Panc1 (cell line): ENCODE results near the gene OR2H1.

Experiments used
- POLR2AphosphoS5 ChIP-seq: IDR thresholded peaks from 2 replicates; pipeline ENCODE4 v1.6.1; 2012; ENCODE audit warnings: mild to moderate bottlenecking, low read depth, low read length, moderate library complexity
- TF ChIP-seq, protein P1 (sequence below): fragments of 450-650 bp; IDR thresholded peaks from 2 replicates; pipeline ENCODE4 v1.5.1; 2017; ENCODE audit warnings: mild to moderate bottlenecking

DNA sequence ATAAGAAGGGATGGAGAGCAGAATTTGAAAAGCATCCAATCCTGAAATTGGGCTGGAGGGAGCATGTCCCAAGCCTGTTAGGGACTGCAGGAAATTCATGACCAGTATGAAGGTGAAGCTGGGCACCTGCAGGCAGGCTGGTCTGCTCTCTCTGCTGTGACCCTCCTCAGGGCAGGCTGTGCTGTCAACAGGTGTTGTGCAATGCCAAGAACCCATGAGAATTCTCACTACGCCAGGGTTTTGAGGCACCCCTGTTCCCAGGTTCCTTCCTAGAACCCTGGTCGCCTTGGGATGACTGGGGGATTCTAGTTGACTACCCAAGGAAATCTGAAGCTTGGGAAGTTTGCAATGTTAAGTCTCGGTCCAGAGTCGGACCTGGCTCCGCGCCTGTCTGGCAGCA, 44.2 kb downstream of the OR2H1 start:
- TF ChIP-seq, protein P1, sequence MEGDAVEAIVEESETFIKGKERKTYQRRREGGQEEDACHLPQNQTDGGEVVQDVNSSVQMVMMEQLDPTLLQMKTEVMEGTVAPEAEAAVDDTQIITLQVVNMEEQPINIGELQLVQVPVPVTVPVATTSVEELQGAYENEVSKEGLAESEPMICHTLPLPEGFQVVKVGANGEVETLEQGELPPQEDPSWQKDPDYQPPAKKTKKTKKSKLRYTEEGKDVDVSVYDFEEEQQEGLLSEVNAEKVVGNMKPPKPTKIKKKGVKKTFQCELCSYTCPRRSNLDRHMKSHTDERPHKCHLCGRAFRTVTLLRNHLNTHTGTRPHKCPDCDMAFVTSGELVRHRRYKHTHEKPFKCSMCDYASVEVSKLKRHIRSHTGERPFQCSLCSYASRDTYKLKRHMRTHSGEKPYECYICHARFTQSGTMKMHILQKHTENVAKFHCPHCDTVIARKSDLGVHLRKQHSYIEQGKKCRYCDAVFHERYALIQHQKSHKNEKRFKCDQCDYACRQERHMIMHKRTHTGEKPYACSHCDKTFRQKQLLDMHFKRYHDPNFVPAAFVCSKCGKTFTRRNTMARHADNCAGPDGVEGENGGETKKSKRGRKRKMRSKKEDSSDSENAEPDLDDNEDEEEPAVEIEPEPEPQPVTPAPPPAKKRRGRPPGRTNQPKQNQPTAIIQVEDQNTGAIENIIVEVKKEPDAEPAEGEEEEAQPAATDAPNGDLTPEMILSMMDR: no peak
- TF ChIP-seq POLR2AphosphoS5: no peak
